ENCODE measurements around the gene B3GALT6. TPM values are rescaled to one million over a fixed set of nuclear protein-coding genes. Genes with fewer than 3 reads are reported as not detected.

B3GALT6 gene
- total RNA-seq, 2 donors from 2014 or later = 24.8 to 31.5 TPM

- no peak overlapping the region for H3K4me3 ChIP-seq (ENCODE audit: low read length)
- H3K4me1 ChIP-seq (ENCODE audit: control insufficient read depth, insufficient read depth, low read length) = peaks cover 5% of the 10 kb centered on the region
- no peak for TF ChIP-seq CTCF (conservative IDR thresholded peaks at IDR 0.05)
- H3K27me3 ChIP-seq (ENCODE audit: control insufficient read depth, insufficient read depth, low read length, poor library complexity, severe bottlenecking) = no peaks in the 10 kb centered on the region
- H3K36me3 Mint-ChIP-seq (ENCODE audit: low read depth) = no peaks in the 10 kb centered on the region
- H3K4me1 Mint-ChIP-seq = peaks cover 2% of the 10 kb centered on the region
- no peaks in the 10 kb centered on the region for H3K9me3 Mint-ChIP-seq
- no peak overlapping the region for H3K27ac Mint-ChIP-seq
- no peak overlapping the region for H3K9ac ChIP-seq (ENCODE audit: extremely low read depth, low read length, poor library complexity, severe bottlenecking)
- no peak for DNase-seq
- no peak overlapping the region for H3K4me3 Mint-ChIP-seq
- H3K27me3 Mint-ChIP-seq (ENCODE audit: insufficient read depth) = peaks cover 3% of the 10 kb centered on the region
- no peak overlapping the region for H3K27ac ChIP-seq (ENCODE audit: low read depth, low read length)
- 93 to 95% methylated on average over 10 to 13 of the region's 13 CpGs for WGBS, 2 experiments (ENCODE audit: insufficient coverage in 1 of 2, insufficient read length in 1 of 2)
- H3K36me3 ChIP-seq (ENCODE audit: control insufficient read depth, insufficient read depth, low read length) = no peaks in the 10 kb centered on the region
- no peaks in the 10 kb centered on the region for H3K9me3 ChIP-seq (ENCODE audit: control insufficient read depth, low read length)
Measured at GRCh38 chr1:1278620-1279019, 46.6 kb downstream of the B3GALT6 start.

GRCh38 chr1:1279028-1279427, 47.0 kb downstream of the B3GALT6 start:
- Mint-ChIP-seq H3K36me3 (ENCODE audit: low read depth) (no peaks in the 10 kb centered on the region), H3K4me3 (no peak overlapping the region), H3K27ac (no peak overlapping the region), H3K9me3 (no peaks in the 10 kb centered on the region), H3K27me3 (ENCODE audit: insufficient read depth) (peaks cover 3% of the 10 kb centered on the region), H3K4me1 (peaks cover 2% of the 10 kb centered on the region)
- Histone ChIP-seq H3K36me3 (ENCODE audit: control insufficient read depth, insufficient read depth, low read length) (no peaks in the 10 kb centered on the region), H3K4me3 (ENCODE audit: low read length) (no peak overlapping the region), H3K9ac (ENCODE audit: extremely low read depth, low read length, poor library complexity, severe bottlenecking) (no peak overlapping the region), H3K27me3 (ENCODE audit: control insufficient read depth, insufficient read depth, low read length, poor library complexity, severe bottlenecking) (no peaks in the 10 kb centered on the region), H3K27ac (ENCODE audit: low read depth, low read length) (no peak overlapping the region), H3K4me1 (ENCODE audit: control insufficient read depth, insufficient read depth, low read length) (peaks cover 5% of the 10 kb centered on the region), H3K9me3 (ENCODE audit: control insufficient read depth, low read length) (no peaks in the 10 kb centered on the region)
- no peak for TF ChIP-seq CTCF (conservative IDR thresholded peaks at IDR 0.05)
- no peak for DNase-seq
- WGBS, 2 experiments (ENCODE audit: insufficient coverage in 1 of 2, insufficient read length in 1 of 2) = 94 to 97% methylated on average over 8 to 16 of the region's 17 CpGs

GRCh38 chr1:1280782-1281481, 48.9 kb downstream of the B3GALT6 start:
- no peak for DNase-seq
- 88 to 91% methylated on average over 15 to 21 of the region's 21 CpGs for WGBS, 2 experiments (ENCODE audit: insufficient coverage in 1 of 2, insufficient read length in 1 of 2)

More at GRCh38 chr1:1280782-1281481, 48.9 kb downstream of the B3GALT6 start:
- Histone ChIP-seq H3K27me3 (ENCODE audit: control insufficient read depth, insufficient read depth, low read length, poor library complexity, severe bottlenecking) (no peaks in the 10 kb centered on the region), H3K4me3 (ENCODE audit: low read length) (no peak overlapping the region), H3K4me1 (ENCODE audit: control insufficient read depth, insufficient read depth, low read length) (no peaks in the 10 kb centered on the region), H3K9me3 (ENCODE audit: control insufficient read depth, low read length) (no peaks in the 10 kb centered on the region), H3K27ac (ENCODE audit: low read depth, low read length) (no peak overlapping the region), H3K9ac (ENCODE audit: extremely low read depth, low read length, poor library complexity, severe bottlenecking) (no peak overlapping the region), H3K36me3 (ENCODE audit: control insufficient read depth, insufficient read depth, low read length) (no peaks in the 10 kb centered on the region)
- Mint-ChIP-seq H3K27me3 (ENCODE audit: insufficient read depth) (no peaks in the 10 kb centered on the region), H3K9me3 (no peaks in the 10 kb centered on the region), H3K4me1 (no peaks in the 10 kb centered on the region), H3K36me3 (ENCODE audit: low read depth) (no peaks in the 10 kb centered on the region), H3K27ac (no peak overlapping the region), H3K4me3 (no peak overlapping the region)
- no peak for TF ChIP-seq CTCF (conservative IDR thresholded peaks at IDR 0.05)

Measured in endodermal cell (in vitro differentiated cells).